Spleen (tissue), 11 donors: ENCODE results near the gene SMIM28. TPM values are rescaled to one million over a fixed set of nuclear protein-coding genes. Genes with fewer than 3 reads are reported as not detected.

Experiments
- DNase-seq: peaks from one replicate; pipeline ENCODE4 v3.0.0-alpha.2; 2020
- H3K27ac ChIP-seq, 8 donors: fragments of 200-600 bp; sonication (generic) in 7 of 8; 1 replicate in 4 of 8; 2 replicates in 4 of 8; pipeline versions ENCODE4 v1.5.0 to v1.8.0; 2016 to 2021; ENCODE audit warnings: inconsistent platforms in 4 of 8, mild to moderate bottlenecking in 4 of 8, moderate library complexity in 1 of 8
- H3K27me3 ChIP-seq, 7 donors: fragments of 200-600 bp; sonication (generic) in 6 of 7; replicated peaks in 1 of 7; 1 replicate in 4 of 7; 2 replicates in 3 of 7; pipeline versions ENCODE4 v1.5.0 to v1.8.0; 2016 to 2021; ENCODE audit warnings: inconsistent platforms in 3 of 7, mild to moderate bottlenecking in 1 of 7
- H3K36me3 ChIP-seq, 6 donors: fragments of 200-600 bp; sonication (generic) in 5 of 6; 1 replicate in 4 of 6; 2 replicates in 2 of 6; pipeline versions ENCODE4 v1.5.0 to v1.8.0; 2016 to 2021; ENCODE audit warnings: inconsistent platforms in 2 of 6
- H3K4me1 ChIP-seq, 6 donors: fragments of 200-600 bp; sonication (generic) in 5 of 6; 1 replicate in 3 of 6; 2 replicates in 3 of 6; pipeline versions ENCODE4 v1.5.0 to v1.8.0; 2016 to 2021; ENCODE audit warnings: inconsistent platforms in 3 of 6
- H3K4me3 ChIP-seq, 8 donors: fragments of 200-600 bp; sonication (generic) in 7 of 8; 1 replicate in 4 of 8; 2 replicates in 4 of 8; pipeline versions ENCODE4 v1.5.0 to v1.8.0; 2016 to 2021; ENCODE audit warnings: inconsistent platforms in 4 of 8, mild to moderate bottlenecking in 4 of 8, moderate library complexity in 2 of 8
- H3K9me3 ChIP-seq, 8 donors: fragments of 200-600 bp; sonication (generic) in 7 of 8; 1 replicate in 4 of 8; 2 replicates in 4 of 8; pipeline versions ENCODE4 v1.5.0 to v1.8.0; 2016 to 2021; ENCODE audit warnings: inconsistent platforms in 4 of 8
- POLR2A ChIP-seq, 3 donors: fragments of 450-650 bp; IDR thresholded peaks; one replicate each; pipeline ENCODE4 v1.5.1; 2017; ENCODE audit warnings: antibody characterized with exemption in 3 of 3, mild to moderate bottlenecking in 1 of 3
- POLR2AphosphoS5 ChIP-seq, 3 donors: sonication (generic); formaldehyde crosslinking; IDR thresholded peaks; one replicate each; pipeline ENCODE4 v1.5.1; 2017; ENCODE audit warnings: antibody characterized with exemption in 3 of 3
- WGBS, 5 donors: extraction: QIAGEN DNeasy Blood & Tissue Kit in 3 of 5; methylation state at CpG; one replicate each; pipeline versions ENCODE4 v1.1.5 to v1.1.7; 2013 to 2018; 5-methylcytosine and 5-hydroxymethylcytosine counted together
- intact Hi-C: fragments of 100-400 bp; cut with DNase I; formaldehyde crosslinking; loops from one replicate; pipeline ENCODE4 v1.15.0; 2023; ENCODE audit warnings: low total_unique reads
- polyA plus RNA-seq, 3 donors: library from polyadenylated mRNA; stranded (reverse); fragments of 200-250 nt; gene quantifications; one replicate each; pipeline ENCODE4 v1.2.1, GENCODE V29; 2013
- small RNA-seq, 4 donors: library from RNA; depleted of rRNA; stranded (forward); fragments of <200 nt; gene quantifications; one replicate each; pipeline ENCODE3, GENCODE V24; 2016
- total RNA-seq, 7 donors: library from RNA; depleted of rRNA in 3 of 7; stranded (reverse); fragments of >200 nt in 3 of 7; fragmentation: NEBNext Ultra II Directional in 4 of 7; extraction: Animal tissue kit (Norgen Biotek cat#: 25700) in 4 of 7; gene quantifications; one replicate each; pipeline versions ENCODE4 v1.1.0 to v1.2.1, GENCODE V29; 2016 to 2021
- TF ChIP-seq, protein P1 (sequence below), 11 experiments: fragments of 200-600 bp in 7 of 11; fragments of 450-650 bp in 4 of 11; sonication (generic) in 4 of 11; IDR thresholded peaks in 8 of 11; conservative IDR thresholded peaks in 3 of 11; 1 replicate in 7 of 11; 2 replicates in 4 of 11; pipeline versions ENCODE4 v1.4.0 to v1.8.0; 2016 to 2021; ENCODE audit warnings: antibody characterized with exemption in 11 of 11, inconsistent platforms in 4 of 11, mild to moderate bottlenecking in 1 of 11
- donor health status: healthy with polysubstance abuse.
- donor health status: DM: no; HTN: no; CAD: no; lungs with moderate emphysema.
- donor health status: DM: no; HTN: no; CAD: no.
- donor health status: Bipolar disorder and iron deficiency.
- donor health status: healthy.
- donor health status: DM: no; HTN: no; CAD: no.
- donor health status: DM: yes; HTN: yes; CAD: no.

Gene SMIM28
- total and polyA plus RNA-seq, 10 donors = not detected

GRCh38 chr6:138430361-138431145 lies 52.8 kb downstream of the SMIM28 start:
- DNase-seq = no peak
- WGBS, 5 donors = 70 to 88% (median 81%) methylated on average over 15 to 29 of the region's 29 CpGs
- Histone ChIP-seq H3K27me3 (peaks cover 0 to 12% (median 0%) of the 10 kb centered on the region in 7 donors), H3K36me3 (peaks cover 0 to 7% (median 0%) of the 10 kb centered on the region in 6 donors), H3K4me1 (peaks cover 0 to 38% (median 24%) of the 10 kb centered on the region in 6 donors), H3K4me3 (peak overlapping the region in 1 of 8 donors; percentile 13), H3K9me3 (no peaks in the 10 kb centered on the region), H3K27ac (no peak overlapping the region)
- intact Hi-C loops = loop anchor here (10.0 kb wide), 1 partner anchor 154 kb away; no protein-coding TSS in a partner anchor
- TF ChIP-seq, protein P1, sequence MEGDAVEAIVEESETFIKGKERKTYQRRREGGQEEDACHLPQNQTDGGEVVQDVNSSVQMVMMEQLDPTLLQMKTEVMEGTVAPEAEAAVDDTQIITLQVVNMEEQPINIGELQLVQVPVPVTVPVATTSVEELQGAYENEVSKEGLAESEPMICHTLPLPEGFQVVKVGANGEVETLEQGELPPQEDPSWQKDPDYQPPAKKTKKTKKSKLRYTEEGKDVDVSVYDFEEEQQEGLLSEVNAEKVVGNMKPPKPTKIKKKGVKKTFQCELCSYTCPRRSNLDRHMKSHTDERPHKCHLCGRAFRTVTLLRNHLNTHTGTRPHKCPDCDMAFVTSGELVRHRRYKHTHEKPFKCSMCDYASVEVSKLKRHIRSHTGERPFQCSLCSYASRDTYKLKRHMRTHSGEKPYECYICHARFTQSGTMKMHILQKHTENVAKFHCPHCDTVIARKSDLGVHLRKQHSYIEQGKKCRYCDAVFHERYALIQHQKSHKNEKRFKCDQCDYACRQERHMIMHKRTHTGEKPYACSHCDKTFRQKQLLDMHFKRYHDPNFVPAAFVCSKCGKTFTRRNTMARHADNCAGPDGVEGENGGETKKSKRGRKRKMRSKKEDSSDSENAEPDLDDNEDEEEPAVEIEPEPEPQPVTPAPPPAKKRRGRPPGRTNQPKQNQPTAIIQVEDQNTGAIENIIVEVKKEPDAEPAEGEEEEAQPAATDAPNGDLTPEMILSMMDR (IDR thresholded peaks at IDR 0.05 in 8 of 11, conservative IDR thresholded peaks at IDR 0.05 in 3 of 11) = no peak
- TF ChIP-seq POLR2A (IDR thresholded peaks at IDR 0.05) = no peak
- no peak for TF ChIP-seq POLR2AphosphoS5 (IDR thresholded peaks at IDR 0.05)

GRCh38 chr6:138431256-138432062 lies 53.8 kb downstream of the SMIM28 start:
- Histone ChIP-seq H3K9me3 (no peaks in the 10 kb centered on the region), H3K4me1 (peaks cover 0 to 38% (median 24%) of the 10 kb centered on the region in 6 donors), H3K36me3 (peaks cover 0 to 7% (median 0%) of the 10 kb centered on the region in 6 donors), H3K27me3 (peaks cover 0 to 12% (median 0%) of the 10 kb centered on the region in 7 donors), H3K4me3 (peak overlapping the region in 1 of 8 donors; percentile 13), H3K27ac (peak overlapping the region in 3 of 8 donors; percentile 28 to 55 (median 54))
- peak; percentile 77 for DNase-seq
- 64 to 74% (median 70%) methylated on average over 14 to 19 of the region's 19 CpGs for WGBS, 5 donors
- TF ChIP-seq POLR2A (IDR thresholded peaks at IDR 0.05) (no peak), POLR2AphosphoS5 (IDR thresholded peaks at IDR 0.05) (no peak)
- TF ChIP-seq, protein P1 (IDR thresholded peaks at IDR 0.05 in 8 of 11, conservative IDR thresholded peaks at IDR 0.05 in 3 of 11) = no peak
- intact Hi-C loops = loop anchor here (10.0 kb wide), 1 partner anchor 153 kb away; no protein-coding TSS in a partner anchor

DNA sequence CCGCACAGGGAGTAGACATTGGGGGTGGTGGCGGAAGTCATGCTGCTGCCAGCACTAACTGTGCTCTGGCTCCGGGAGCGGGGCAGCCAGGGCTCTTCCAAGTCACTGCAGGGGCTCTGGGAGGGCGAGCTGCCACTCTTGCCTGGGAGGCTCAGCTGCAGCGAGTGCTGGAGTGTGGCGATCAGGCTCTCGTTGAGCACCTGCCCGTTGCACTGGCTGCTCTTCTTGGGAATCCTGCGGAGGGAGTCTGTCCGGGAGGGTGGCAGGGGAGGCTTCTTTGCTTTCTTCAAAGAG lies 54.3 kb downstream of the SMIM28 start:
- intact Hi-C loops = loop anchor here (10.0 kb wide), 1 partner anchor 153 kb away; no protein-coding TSS in a partner anchor
- no peak overlapping the region for H3K4me3 ChIP-seq
- H3K27me3 ChIP-seq = peaks cover 0 to 12% (median 0%) of the 10 kb centered on the region in 7 donors
- peaks cover 0 to 38% (median 24%) of the 10 kb centered on the region in 6 donors for H3K4me1 ChIP-seq
- DNase-seq = no peak
- H3K27ac ChIP-seq = peak overlapping the region in 3 of 8 donors; percentile 28 to 55 (median 54)
- TF ChIP-seq POLR2A (IDR thresholded peaks at IDR 0.05) (no peak), POLR2AphosphoS5 (IDR thresholded peaks at IDR 0.05) (no peak)
- TF ChIP-seq, protein P1 (IDR thresholded peaks at IDR 0.05 in 8 of 11, conservative IDR thresholded peaks at IDR 0.05 in 3 of 11) = no peak
- H3K9me3 ChIP-seq = no peaks in the 10 kb centered on the region
- H3K36me3 ChIP-seq = peaks cover 0 to 7% (median 0%) of the 10 kb centered on the region in 6 donors
- 94 to 99% (median 96%) methylated on average over 7 to 11 of the region's 11 CpGs for WGBS, 5 donors

Small RNAs within 50 kb of the gene (small RNA-seq; reads per million reads assigned to genes)
- gene AL031003.1 = 0 reads per million in 4 donors

Other genes starting within 250 kb of the SMIM28 start
- 1 to 10 TPM; 1.6 to 3.1 (median 1.8) TPM for gene ARFGEF3, start 216.0 kb upstream of the SMIM28 start, total RNA-seq
- gene ARFGEF3, start 216.0 kb upstream of the SMIM28 start, polyA plus RNA-seq = under 1 TPM; 0.09 to 0.19 (median 0.11) TPM
- gene PBOV1, start 159.4 kb upstream of the SMIM28 start, total RNA-seq = not detected
- gene PBOV1, start 159.4 kb upstream of the SMIM28 start, polyA plus RNA-seq = not detected
- 10 to 100 TPM; 12.3 to 37.0 (median 28.2) TPM for gene HEBP2, start 26.3 kb downstream of the SMIM28 start, total RNA-seq
- gene HEBP2, start 26.3 kb downstream of the SMIM28 start, polyA plus RNA-seq = 10 to 100 TPM in 1 of 3 donors, 1 to 10 TPM in 2; 5.7 to 13.6 (median 9.5) TPM
- gene NHSL1, start 121.6 kb downstream of the SMIM28 start, total RNA-seq = 10 to 100 TPM in 3 of 7 donors, 1 to 10 TPM in 4; 5.8 to 14.0 (median 9.9) TPM
- gene NHSL1, start 121.6 kb downstream of the SMIM28 start, polyA plus RNA-seq = under 1 TPM; 0.39 to 0.99 (median 0.46) TPM